K562 (cell line): Measurements from ENCODE around the gene LSR.

Experiments used
- CHD4 ChIP-seq: fragments of 200-600 bp; sonication (generic); IDR thresholded peaks from 3 replicates; pipeline ENCODE4 v1.6.1; 2012; ENCODE audit warnings: low read depth, mild to moderate bottlenecking, mixed read lengths, low read length, inconsistent platforms; ENCODE audit not compliant: insufficient read depth, insufficient replicate concordance, poor library complexity, severe bottlenecking
- MXI1 ChIP-seq: IDR thresholded peaks from 2 replicates; pipeline ENCODE4 v1.6.1; 2011; ENCODE audit warnings: low read depth, mild to moderate bottlenecking, improper control_type of control experiment, low read length
- SETDB1 ChIP-seq: IDR thresholded peaks from one replicate; pipeline ENCODE4 v1.6.1; 2012; ENCODE audit warnings: low read length, control low read depth, inconsistent platforms
- XRCC4 ChIP-seq: IDR thresholded peaks from one replicate; pipeline ENCODE4 v1.6.1; 2011; ENCODE audit not compliant: insufficient read depth, insufficient read length; ENCODE audit errors: extremely low read depth
- ZBTB34 ChIP-seq: fragments of 250-450 bp; sonication (Bioruptor Pico); IDR thresholded peaks from 2 replicates; pipeline ENCODE4 v1.8.0; 2021; ENCODE audit warnings: mild to moderate bottlenecking, moderate library complexity
- ZNF3 ChIP-seq: fragments of 250-450 bp; sonication (Bioruptor Pico); IDR thresholded peaks from 2 replicates; pipeline ENCODE4 v1.5.0; 2021; ENCODE audit warnings: mild to moderate bottlenecking, moderate library complexity

DNA sequence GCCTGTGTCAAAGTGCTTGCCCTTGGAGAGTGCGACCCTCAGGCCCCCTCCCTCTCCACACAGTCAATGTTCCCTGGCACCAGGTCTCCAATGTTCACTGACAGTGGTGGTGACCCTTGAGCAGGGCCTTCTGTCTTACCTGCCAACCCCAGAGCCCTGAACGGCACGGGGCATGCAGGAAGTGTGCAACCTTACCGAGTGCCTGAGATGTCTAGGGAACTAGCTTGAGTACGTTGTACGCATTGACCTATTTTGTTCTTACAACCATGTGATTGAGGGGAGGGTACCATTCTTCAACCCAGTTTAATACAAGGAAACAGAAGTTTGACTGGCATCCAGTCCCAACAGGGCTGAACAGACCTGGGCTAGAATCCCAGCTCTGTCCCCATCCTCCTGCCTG lies 56.4 kb downstream of the LSR start:
- TF ChIP-seq MXI1 = no peak
- TF ChIP-seq ZBTB34 (CRISPR knock-in tag) = no peak
- no peak for TF ChIP-seq CHD4
- no peak for TF ChIP-seq XRCC4
- TF ChIP-seq SETDB1 = no peak
- TF ChIP-seq ZNF3 (CRISPR knock-in tag) = no peak
